Stimulated activated CD8-positive, alpha-beta memory T cell treated with anti-CD3 and anti-CD28 coated beads, Interleukin-4, amount 100 ng/mL, for 1 hour (primary cell): ENCODE results near the gene LRCH1.

ENCODE experiments used
- DNase-seq, 2 donors: peaks; one replicate each; pipeline ENCODE4 v3.0.0-alpha.2; 2020; ENCODE audit warnings: low read depth in 2 of 2, low spot score in 1 of 2

Gene LRCH1

GRCh38 chr13:46587807-46588418 lies 34.9 kb downstream of the LRCH1 start:
- no peak for DNase-seq

- DNase-seq, result no peak
These were observed 39.4 kb downstream of the LRCH1 start for GRCh38 chr13:46592385-46592784.

- DNase-seq, result no peak
These were observed 40.4 kb downstream of the LRCH1 start for GRCh38 chr13:46593398-46593797.

- no peak for DNase-seq
These were observed 41.6 kb downstream of the LRCH1 start for GRCh38 chr13:46594374-46595078.

- DNase-seq, result no peak
These were observed 42.3 kb downstream of the LRCH1 start for GRCh38 chr13:46595136-46595884.

GRCh38 chr13:46595885-46596275 lies 42.9 kb downstream of the LRCH1 start:
- no peak for DNase-seq

- DNase-seq, result no peak
These were observed 43.5 kb downstream of the LRCH1 start for GRCh38 chr13:46596466-46596865.

- DNase-seq, result no peak
These were observed 45.3 kb downstream of the LRCH1 start for GRCh38 chr13:46598140-46598819.

GRCh38 chr13:46598820-46599180 lies 45.8 kb downstream of the LRCH1 start:
- DNase-seq, result no peak

- no peak for DNase-seq
These were observed 48.0 kb downstream of the LRCH1 start for GRCh38 chr13:46600943-46601311.

GRCh38 chr13:46602531-46602930 lies 49.6 kb downstream of the LRCH1 start:
- no peak for DNase-seq

GRCh38 chr13:46603165-46603603 lies 50.2 kb downstream of the LRCH1 start:
- DNase-seq, result no peak

GRCh38 chr13:46604226-46604990 lies 51.4 kb downstream of the LRCH1 start:
- no peak for DNase-seq

GRCh38 chr13:46605076-46605824 lies 52.3 kb downstream of the LRCH1 start:
- DNase-seq, result no peak

- no peak for DNase-seq
These were observed 53.0 kb downstream of the LRCH1 start for GRCh38 chr13:46605825-46606554.

GRCh38 chr13:46606970-46607369 lies 54.0 kb downstream of the LRCH1 start:
- no peak for DNase-seq

GRCh38 chr13:46607768-46608564 lies 55.0 kb downstream of the LRCH1 start:
- DNase-seq, result no peak

GRCh38 chr13:46609052-46609451 lies 56.1 kb downstream of the LRCH1 start:
- DNase-seq, result no peak

- DNase-seq, result no peak
These were observed 56.8 kb downstream of the LRCH1 start for GRCh38 chr13:46609726-46610125.
